Body of pancreas (tissue), 4 donors: Measurements from ENCODE around the gene OR1I1. TPM values are rescaled to one million over a fixed set of nuclear protein-coding genes. Genes with fewer than 3 reads are reported as not detected.
A peak's percentile ranks its signal among the peaks of the same experiment; 100 is the strongest.

ENCODE experiments used
- ATAC-seq: fragments of 150-250 bp; one replicate; pipeline ENCODE4 v1.9.1; 2016
- DNase-seq, 4 donors: peaks; one replicate each; pipeline ENCODE4 v3.0.0-alpha.2; 2019
- H3K27ac ChIP-seq, 4 donors: fragments of 200-600 bp; sonication (generic); 1 replicate in 3 of 4; 2 replicates in 1 of 4; pipeline versions ENCODE4 v1.5.1 to v1.6.1; 2016 to 2019; ENCODE audit warnings: mild to moderate bottlenecking in 1 of 4, mixed read lengths in 1 of 4, moderate library complexity in 1 of 4
- H3K27me3 ChIP-seq, 2 donors: fragments of 200-600 bp; sonication (generic); one replicate each; pipeline ENCODE4 v1.6.0; 2016; ENCODE audit warnings: mild to moderate bottlenecking in 1 of 2
- H3K36me3 ChIP-seq, 2 donors: fragments of 200-600 bp; sonication (generic); replicated peaks in 1 of 2; 2 replicates each; pipeline ENCODE4 v1.5.1; 2016; ENCODE audit warnings: low read depth in 2 of 2; ENCODE audit not compliant: insufficient read depth in 1 of 2
- H3K4me1 ChIP-seq: fragments of 200-600 bp; sonication (generic); one replicate; pipeline ENCODE4 v1.6.0; 2016
- H3K4me3 ChIP-seq, 2 donors: fragments of 200-600 bp; sonication (generic); 1 replicate in 1 of 2; 2 replicates in 1 of 2; pipeline ENCODE4 v1.5.1; 2016 to 2019
- H3K9me3 ChIP-seq, 3 donors: fragments of 200-600 bp; sonication (generic); 1 replicate in 2 of 3; 2 replicates in 1 of 3; pipeline ENCODE4 v1.5.1; 2016
- CTCF ChIP-seq, 7 experiments: fragments of 450-650 bp in 4 of 7; fragments of 200-600 bp in 3 of 7; sonication (generic) in 3 of 7; IDR thresholded peaks; one replicate each; pipeline ENCODE4 v1.5.1; 2016 to 2019; ENCODE audit warnings: antibody characterized with exemption in 7 of 7
- POLR2A ChIP-seq, 3 donors: fragments of 450-650 bp; IDR thresholded peaks; one replicate each; pipeline ENCODE4 v1.6.1; 2016; ENCODE audit warnings: antibody characterized with exemption in 3 of 3, mild to moderate bottlenecking in 2 of 3
- WGBS, 2 donors: methylation state at CpG; one replicate each; pipeline ENCODE4 v1.1.5; 2017; 5-methylcytosine and 5-hydroxymethylcytosine counted together
- intact Hi-C: fragments of 100-400 bp; cut with DNase I; formaldehyde crosslinking; loops from one replicate; pipeline ENCODE4 v1.15.1; 2023
- total RNA-seq, 2 donors: library from RNA; depleted of rRNA; stranded (reverse); fragments of >200 nt; gene quantifications; one replicate each; pipeline ENCODE4 v1.1.0, GENCODE V29; 2016

OR1I1 gene
- total RNA-seq, 2 donors from 2014 or later, result not detected

GRCh38 chr19:15120135-15121026, 38.4 kb downstream of the OR1I1 start:
- Histone ChIP-seq H3K4me1 (peaks cover 18% of the 10 kb centered on the region), H3K4me3 (no peak overlapping the region), H3K36me3 (peaks cover 0 to 30% of the 10 kb centered on the region in 2 donors), H3K9me3 (no peaks in the 10 kb centered on the region), H3K27ac (no peak overlapping the region), H3K27me3 (no peaks in the 10 kb centered on the region)
- DNase-seq (no peak), ATAC-seq (no peak)
- intact Hi-C loops, result no loop called here
- TF ChIP-seq CTCF (IDR thresholded peaks at IDR 0.05), result no peak
- no peak for TF ChIP-seq POLR2A (IDR thresholded peaks at IDR 0.05)
- 95 to 97% methylated on average over 13 to 14 of the region's 14 CpGs for WGBS, 2 donors

GRCh38 chr19:15122331-15123030, 40.5 kb downstream of the OR1I1 start:
- TF ChIP-seq CTCF (IDR thresholded peaks at IDR 0.05), result no peak
- no peak for TF ChIP-seq POLR2A (IDR thresholded peaks at IDR 0.05)
- Histone ChIP-seq H3K4me3 (no peak overlapping the region), H3K36me3 (peaks cover 0 to 24% of the 10 kb centered on the region in 2 donors), H3K27ac (no peak overlapping the region), H3K9me3 (no peaks in the 10 kb centered on the region), H3K27me3 (no peaks in the 10 kb centered on the region), H3K4me1 (peaks cover 18% of the 10 kb centered on the region)
- ATAC-seq, result no peak
- intact Hi-C loops, result no loop called here
- 93 to 97% methylated on average over 14 to 21 of the region's 21 CpGs for WGBS, 2 donors
- DNase-seq, result no peak

GRCh38 chr19:15123031-15123890, 41.2 kb downstream of the OR1I1 start:
- ATAC-seq (no peak), DNase-seq (no peak)
- Histone ChIP-seq H3K27ac (peak overlapping the region in 1 of 4 donors; percentile 91), H3K36me3 (peaks cover 0 to 16% of the 10 kb centered on the region in 2 donors), H3K4me3 (no peak overlapping the region), H3K9me3 (no peaks in the 10 kb centered on the region), H3K27me3 (no peaks in the 10 kb centered on the region), H3K4me1 (peaks cover 18% of the 10 kb centered on the region)
- intact Hi-C loops, result no loop called here
- TF ChIP-seq POLR2A (IDR thresholded peaks at IDR 0.05) (no peak), CTCF (IDR thresholded peaks at IDR 0.05) (no peak)
- 93 to 94% methylated on average over 21 to 22 of the region's 22 CpGs for WGBS, 2 donors

- Histone ChIP-seq H3K27ac (peak overlapping the region; percentile 77 to 92 (median 88)), H3K4me3 (no peak overlapping the region)
- peak; percentile 67 to 83 (median 74) for DNase-seq
Measured at GRCh38 chr19:15123900-15124299, 41.9 kb downstream of the OR1I1 start.

More at GRCh38 chr19:15123900-15124299, 41.9 kb downstream of the OR1I1 start:
- intact Hi-C loops, result no loop called here
- peaks cover 18% of the 10 kb centered on the region for H3K4me1 ChIP-seq
- H3K9me3 ChIP-seq, result no peaks in the 10 kb centered on the region
- TF ChIP-seq POLR2A (IDR thresholded peaks at IDR 0.05), result no peak
- no peak for ATAC-seq
- peaks cover 0 to 13% of the 10 kb centered on the region in 2 donors for H3K36me3 ChIP-seq
- H3K27me3 ChIP-seq, result no peaks in the 10 kb centered on the region
- WGBS, 2 donors, result 3 to 6% methylated on average over 2 to 5 of the region's 5 CpGs
